SK-N-SH treated with all-trans-retinoic acid at 6 μM for 48 hours (cell line): ENCODE data around the gene PRPF8.

ENCODE experiments used
- ATAC-seq: fragments of 200-7000 bp; cut with Tn5 transposase; 3 replicates; pipeline ENCODE4 v1.9.1; 2020; ENCODE audit warnings: mild to moderate bottlenecking, moderate library complexity
- ARNTL ChIP-seq: fragments of 450-650 bp; formaldehyde crosslinking; IDR thresholded peaks from 2 replicates; pipeline ENCODE4 v1.5.0; 2020; ENCODE audit warnings: low read depth, mild to moderate bottlenecking, moderate library complexity, borderline replicate concordance
- BACH2 ChIP-seq: fragments of 250-450 bp; sonication (Bioruptor Pico); IDR thresholded peaks from 2 replicates; pipeline ENCODE4 v1.9.0; 2021; ENCODE audit warnings: mild to moderate bottlenecking, borderline replicate concordance
- CREB5 ChIP-seq: fragments of 250-450 bp; sonication (Bioruptor Pico); IDR thresholded peaks from 2 replicates; pipeline ENCODE4 v1.5.1; 2020; ENCODE audit warnings: low read depth, mild to moderate bottlenecking, moderate library complexity
- CSDC2 ChIP-seq: fragments of 250-450 bp; sonication (Bioruptor Pico); IDR thresholded peaks from 2 replicates; pipeline ENCODE4 v1.5.0; 2020; ENCODE audit warnings: mild to moderate bottlenecking, moderate library complexity
- CSRNP3 ChIP-seq: fragments of 250-450 bp; sonication (Bioruptor Pico); IDR thresholded peaks from 2 replicates; pipeline ENCODE4 v1.5.1; 2021; ENCODE audit warnings: mild to moderate bottlenecking, moderate library complexity
- ESRRG ChIP-seq: fragments of 250-450 bp; sonication (Bioruptor Pico); IDR thresholded peaks from 2 replicates; pipeline ENCODE4 v1.6.1; 2021; ENCODE audit warnings: mild to moderate bottlenecking
- GLIS3 ChIP-seq: fragments of 250-450 bp; sonication (Bioruptor Pico); IDR thresholded peaks from 2 replicates; pipeline ENCODE4 v1.5.0; 2020; ENCODE audit warnings: mild to moderate bottlenecking, moderate library complexity
- ISL1 ChIP-seq: fragments of 250-450 bp; sonication (Bioruptor Pico); IDR thresholded peaks from 2 replicates; pipeline ENCODE4 v2.1.2; 2022; ENCODE audit warnings: mild to moderate bottlenecking, moderate library complexity
- OSR1 ChIP-seq: fragments of 250-450 bp; sonication (Bioruptor Pico); IDR thresholded peaks from 2 replicates; pipeline ENCODE4 v1.8.0; 2022; ENCODE audit warnings: moderate library complexity, mild to moderate bottlenecking, inconsistent platforms
- PATZ1 ChIP-seq: fragments of 250-450 bp; sonication (Bioruptor Pico); IDR thresholded peaks from 2 replicates; pipeline ENCODE4 v1.8.0; 2020; ENCODE audit warnings: mild to moderate bottlenecking, moderate library complexity, borderline replicate concordance
- POU6F1 ChIP-seq: fragments of 250-450 bp; sonication (Bioruptor Pico); IDR thresholded peaks from 2 replicates; pipeline ENCODE4 v1.8.0; 2021; ENCODE audit warnings: low read depth, mild to moderate bottlenecking, moderate library complexity, borderline replicate concordance
- PPARA ChIP-seq: fragments of 250-450 bp; sonication (Bioruptor Pico); IDR thresholded peaks from 2 replicates; pipeline ENCODE4 v1.5.0; 2020; ENCODE audit warnings: mild to moderate bottlenecking, borderline replicate concordance
- RARB ChIP-seq: fragments of 250-450 bp; sonication (Bioruptor Pico); IDR thresholded peaks from 2 replicates; pipeline ENCODE4 v1.8.0; 2021; ENCODE audit warnings: mild to moderate bottlenecking, moderate library complexity
- TCF4 ChIP-seq: fragments of 250-450 bp; sonication (Bioruptor Pico); IDR thresholded peaks from 2 replicates; pipeline ENCODE4 v1.8.0; 2021; ENCODE audit warnings: mild to moderate bottlenecking, moderate library complexity, borderline replicate concordance
- TOX ChIP-seq: fragments of 250-450 bp; sonication (Bioruptor Pico); IDR thresholded peaks from 2 replicates; pipeline ENCODE4 v1.8.0; 2021; ENCODE audit warnings: mild to moderate bottlenecking, moderate library complexity, borderline replicate concordance
- TSHZ2 ChIP-seq: fragments of 250-450 bp; sonication (Bioruptor Pico); IDR thresholded peaks from 2 replicates; pipeline ENCODE4 v1.5.0; 2020; ENCODE audit warnings: mild to moderate bottlenecking, moderate library complexity
- ZFP3 ChIP-seq: fragments of 250-450 bp; sonication (Bioruptor Pico); IDR thresholded peaks from 2 replicates; pipeline ENCODE4 v1.5.0; 2020; ENCODE audit warnings: mild to moderate bottlenecking, moderate library complexity
- ZFP30 ChIP-seq: fragments of 450-650 bp; formaldehyde crosslinking; IDR thresholded peaks from 2 replicates; pipeline ENCODE4 v1.5.0; 2022; ENCODE audit warnings: mild to moderate bottlenecking, moderate library complexity
- ZNF565 ChIP-seq: fragments of 450-650 bp; formaldehyde crosslinking; conservative IDR thresholded peaks from 2 replicates; pipeline ENCODE4 v1.5.0; 2020; ENCODE audit warnings: low read depth, mild to moderate bottlenecking, moderate library complexity
- ZNF70 ChIP-seq: fragments of 450-650 bp; formaldehyde crosslinking; IDR thresholded peaks from 2 replicates; pipeline ENCODE4 v1.5.0; 2020; ENCODE audit warnings: mild to moderate bottlenecking, moderate library complexity

PRPF8 gene

GRCh38 chr17:1684378-1685189, at the start of gene PRPF8:
TSS of gene PRPF8 (minus strand) at chr17:1684867. CDS start at chr17:1684571, 296 bp downstream.
- TF ChIP-seq CREB5 (no peak), GLIS3 (CRISPR knock-in tag) (no peak), ISL1 (CRISPR knock-in tag) (no peak), OSR1 (no peak), ZFP3 (CRISPR knock-in tag) (no peak), TSHZ2 (CRISPR knock-in tag) (no peak), PATZ1 (CRISPR knock-in tag) (no peak), ZFP30 (no peak), BACH2 (CRISPR knock-in tag) (no peak), POU6F1 (CRISPR knock-in tag) (no peak)
- peak; percentile 99 for ATAC-seq

- ATAC-seq = no peak
- TF ChIP-seq ZFP3 (CRISPR knock-in tag) (no peak), RARB (CRISPR knock-in tag) (no peak), ZNF70 (CRISPR knock-in tag) (no peak), PPARA (CRISPR knock-in tag) (no peak), CSRNP3 (no peak), ZNF565 (CRISPR knock-in tag) (no peak), TOX (CRISPR knock-in tag) (no peak), TCF4 (CRISPR knock-in tag) (no peak), ISL1 (CRISPR knock-in tag) (no peak), CSDC2 (CRISPR knock-in tag) (no peak)
Measured at GRCh38 chr17:1733759-1734158, 49.1 kb upstream of the PRPF8 start.

GRCh38 chr17:1732833-1733321, 48.2 kb upstream of the PRPF8 start:
- no peak for ATAC-seq
- TF ChIP-seq RARB (CRISPR knock-in tag) = no peak
- no peak for TF ChIP-seq OSR1
- TF ChIP-seq TCF4 (CRISPR knock-in tag) = no peak
- no peak for TF ChIP-seq TSHZ2 (CRISPR knock-in tag)
- no peak for TF ChIP-seq POU6F1 (CRISPR knock-in tag)
- TF ChIP-seq ZNF70 (CRISPR knock-in tag) = no peak
- no peak for TF ChIP-seq ZNF565 (CRISPR knock-in tag)
- TF ChIP-seq ZFP30 = no peak
- TF ChIP-seq ARNTL (CRISPR knock-in tag) = no peak
- no peak for TF ChIP-seq ISL1 (CRISPR knock-in tag)
- no peak for TF ChIP-seq GLIS3 (CRISPR knock-in tag)
- no peak for TF ChIP-seq CREB5
- TF ChIP-seq ESRRG (CRISPR knock-in tag) = no peak
